Activated CD4-positive, alpha-beta T cell treated with anti-CD3 and anti-CD28 coated beads for 36 hours (primary cell): Measurements from ENCODE around the gene PAGE3. TPM values are rescaled to one million over a fixed set of nuclear protein-coding genes. Genes with fewer than 3 reads are reported as not detected.

ENCODE experiments used
- total RNA-seq, 2 experiments: library from RNA; stranded (reverse); gene quantifications; one replicate each; pipeline ENCODE4 v1.2.3, GENCODE V29; 2021

The PAGE3 gene
- total RNA-seq, 2 experiments from 2014 or later: not detected

Other genes with a start within 250 kb of the PAGE3 start
- not detected for gene ALAS2, start 233.9 kb downstream of the PAGE3 start, total RNA-seq
- gene PAGE2B, start 189.9 kb downstream of the PAGE3 start, total RNA-seq: under 1 TPM; 0.55 to 0.70 TPM
- not detected for gene PAGE2, start 175.9 kb downstream of the PAGE3 start, total RNA-seq
- under 1 TPM in 1 of 2 experiments, not detected in 1; 0.49 TPM for gene PAGE5, start 44.6 kb downstream of the PAGE3 start, total RNA-seq
- gene MAGEH1, start 187.2 kb upstream of the PAGE3 start, total RNA-seq: 10 to 100 TPM; 13.4 to 16.9 TPM
- 1 to 10 TPM; 1.5 to 2.5 TPM for gene USP51, start 224.9 kb upstream of the PAGE3 start, total RNA-seq